GM23338 (cell line): Measurements from ENCODE around the gene SLC9A1. TPM values are rescaled to one million over a fixed set of nuclear protein-coding genes. Genes with fewer than 3 reads are reported as not detected.

Source experiments
- ATAC-seq: fragments of 200-7000 bp; cut with Tn5 transposase; 3 replicates; pipeline ENCODE4 v1.9.1; 2020
- DNase-seq: peaks from one replicate; pipeline ENCODE4 v3.0.0-alpha.2; 2015; ENCODE audit warnings: low spot score
- H2AFZ ChIP-seq: fragments of 200-600 bp; sonication (generic); 2 replicates; pipeline ENCODE4 v1.8.0; 2016; ENCODE audit warnings: antibody characterized with exemption, mild to moderate bottlenecking, moderate library complexity
- H3F3A ChIP-seq: fragments of 200-600 bp; sonication (generic); replicated peaks from 2 replicates; pipeline ENCODE4 v1.8.0; 2017; ENCODE audit warnings: antibody characterized with exemption, mixed run types, low read depth
- H3K27ac ChIP-seq: fragments of 200-600 bp; sonication (generic); 2 replicates; pipeline ENCODE4 v1.6.1; 2016; ENCODE audit warnings: low read depth
- H3K27me3 ChIP-seq: fragments of 200-600 bp; sonication (generic); 2 replicates; pipeline ENCODE4 v1.8.0; 2016; ENCODE audit warnings: mild to moderate bottlenecking, mixed run types, moderate library complexity; ENCODE audit not compliant: insufficient read depth
- H3K36me3 ChIP-seq: fragments of 200-600 bp; sonication (generic); 2 replicates; pipeline ENCODE4 v1.8.0; 2016; ENCODE audit warnings: mild to moderate bottlenecking; ENCODE audit not compliant: insufficient read depth
- H3K4me1 ChIP-seq: fragments of 200-600 bp; sonication (generic); 2 replicates; pipeline ENCODE4 v1.8.0; 2016; ENCODE audit warnings: mild to moderate bottlenecking, moderate library complexity; ENCODE audit not compliant: insufficient read depth
- H3K4me2 ChIP-seq: fragments of 200-600 bp; sonication (generic); 2 replicates; pipeline ENCODE4 v1.7.1; 2017; ENCODE audit warnings: mixed run types
- H3K4me3 ChIP-seq: fragments of 200-600 bp; sonication (generic); 2 replicates; pipeline ENCODE4 v1.6.1; 2016; ENCODE audit warnings: mixed run types
- H3K79me2 ChIP-seq: fragments of 200-600 bp; sonication (generic); replicated peaks from 2 replicates; pipeline ENCODE4 v1.8.0; 2017; ENCODE audit warnings: mild to moderate bottlenecking; ENCODE audit not compliant: insufficient read depth
- H3K9me2 ChIP-seq: fragments of 200-600 bp; sonication (generic); 2 replicates; pipeline ENCODE4 v1.8.0; 2017; ENCODE audit not compliant: insufficient read depth
- H4K20me1 ChIP-seq: fragments of 200-600 bp; sonication (generic); replicated peaks from 2 replicates; pipeline ENCODE4 v1.8.0; 2017; ENCODE audit warnings: mild to moderate bottlenecking; ENCODE audit not compliant: insufficient read depth
- H3K27ac Mint-ChIP-seq: 2 replicates; pipeline ENCODE4 v1.8.0; 2020; ENCODE audit warnings: inconsistent platforms, mild to moderate bottlenecking, moderate library complexity, mixed read lengths
- H3K27me3 Mint-ChIP-seq: 3 replicates; pipeline ENCODE4 v1.8.0; 2022; ENCODE audit warnings: low read depth, mild to moderate bottlenecking, moderate library complexity, mixed read lengths, inconsistent platforms; ENCODE audit not compliant: insufficient read depth, poor library complexity
- H3K36me3 Mint-ChIP-seq: 3 replicates; pipeline ENCODE4 v1.8.0; 2021; ENCODE audit warnings: low read depth, mild to moderate bottlenecking, inconsistent platforms, moderate library complexity, mixed read lengths
- H3K4me1 Mint-ChIP-seq: 3 replicates; pipeline ENCODE4 v1.8.0; 2020; ENCODE audit warnings: mild to moderate bottlenecking, inconsistent platforms, mixed read lengths
- H3K4me3 Mint-ChIP-seq: 3 replicates; pipeline ENCODE4 v1.8.0; 2021; ENCODE audit warnings: moderate library complexity, mild to moderate bottlenecking, inconsistent platforms, mixed read lengths
- H3K9me3 Mint-ChIP-seq: 3 replicates; pipeline ENCODE4 v1.8.0; 2020; ENCODE audit warnings: moderate library complexity, mild to moderate bottlenecking, inconsistent platforms, mixed read lengths
- CREB1 ChIP-seq: fragments of 250-450 bp; sonication (Bioruptor Pico); IDR thresholded peaks from 2 replicates; pipeline ENCODE4 v1.5.0; 2020; ENCODE audit warnings: low read depth, mild to moderate bottlenecking, moderate library complexity
- CTCF ChIP-seq, 2 experiments: fragments of 200-600 bp in 1 of 2; sonication (generic) in 1 of 2; conservative IDR thresholded peaks; 2 replicates each; pipeline versions ENCODE4 v1.5.1 to v1.6.1; 2016 to 2017; ENCODE audit warnings: antibody characterized with exemption in 2 of 2, low read depth in 2 of 2, mild to moderate bottlenecking in 2 of 2, moderate library complexity in 1 of 2
- ETS1 ChIP-seq: IDR thresholded peaks from 2 replicates; pipeline ENCODE4 v1.6.1; 2016; ENCODE audit warnings: antibody characterized with exemption
- EZH2 ChIP-seq: fragments of 200-600 bp; sonication (generic); IDR thresholded peaks from one replicate; pipeline ENCODE4 v1.8.0; 2017; ENCODE audit warnings: antibody characterized with exemption, mild to moderate bottlenecking, low read depth; ENCODE audit not compliant: unreplicated experiment
- EZH2phosphoT487 ChIP-seq: fragments of 200-600 bp; sonication (generic); IDR thresholded peaks from one replicate; pipeline ENCODE4 v1.8.1; 2018; ENCODE audit warnings: antibody characterized with exemption; ENCODE audit not compliant: unreplicated experiment
- JUNB ChIP-seq: IDR thresholded peaks from one replicate; pipeline ENCODE4 v1.6.1; 2016; ENCODE audit warnings: antibody characterized with exemption; ENCODE audit not compliant: unreplicated experiment
- NANOG ChIP-seq: IDR thresholded peaks from 2 replicates; pipeline ENCODE4 v1.6.1; 2016; ENCODE audit warnings: antibody characterized with exemption, borderline replicate concordance
- POLR2AphosphoS5 ChIP-seq: IDR thresholded peaks from 2 replicates; pipeline ENCODE4 v1.6.1; 2016; ENCODE audit warnings: antibody characterized with exemption, low read depth
- REST ChIP-seq: IDR thresholded peaks from one replicate; pipeline ENCODE4 v1.6.1; 2018; ENCODE audit warnings: antibody characterized with exemption; ENCODE audit not compliant: unreplicated experiment
- STAT1 ChIP-seq: IDR thresholded peaks from one replicate; pipeline ENCODE4 v1.6.1; 2016; ENCODE audit warnings: antibody characterized with exemption; ENCODE audit not compliant: unreplicated experiment
- ZNF114 ChIP-seq: fragments of 250-450 bp; sonication (Bioruptor Pico); IDR thresholded peaks from 2 replicates; pipeline ENCODE4 v1.5.0; 2020; ENCODE audit warnings: mild to moderate bottlenecking, moderate library complexity
- ZNF331 ChIP-seq: fragments of 250-450 bp; sonication (Bioruptor Pico); IDR thresholded peaks from 2 replicates; pipeline ENCODE4 v1.5.0; 2020; ENCODE audit warnings: low read depth, mild to moderate bottlenecking, moderate library complexity
- polyA plus RNA-seq: library from polyadenylated mRNA; unstranded; fragments of >200 nt; fragmentation: Nextera tagmentation; extraction: Ambion mirVana; gene quantifications from 2 replicates; pipeline ENCODE4 v1.2.1, GENCODE V29; 2016
- total RNA-seq: library from RNA; depleted of rRNA; stranded (reverse); fragments of >200 nt; shearing (Covaris generic); gene quantifications from 2 replicates; pipeline ENCODE4 v1.2.3, GENCODE V29; 2014

Gene SLC9A1
- total and polyA plus RNA-seq, 2 experiments from 2014 or later = 10.4 to 22.3 TPM

GRCh38 chr1:27132624-27133023, 22.3 kb downstream of the SLC9A1 start (continued):
- TF ChIP-seq ETS1 = no peak
- no peak for TF ChIP-seq ZNF114 (CRISPR knock-in tag)

GRCh38 chr1:27132147-27132546, 22.8 kb downstream of the SLC9A1 start:
- H3K4me1 ChIP-seq = peaks cover 9% of the 10 kb centered on the region
- no peak overlapping the region for H3K4me3 Mint-ChIP-seq
- H3K4me1 Mint-ChIP-seq = peaks cover 13% of the 10 kb centered on the region
- no peaks in the 10 kb centered on the region for H3K36me3 Mint-ChIP-seq
- peaks cover under 1% of the 10 kb centered on the region; the same call in 1 of the 2 replicates for H3F3A ChIP-seq
- no peak overlapping the region for H3K4me3 ChIP-seq
- 0 out of 2 replicates have a peak, but pooled peaks cover 5% of the 10 kb centered on the region for H3K36me3 ChIP-seq
- no peaks in the 10 kb centered on the region; the same call in 2 of the 3 replicates for H3K9me3 Mint-ChIP-seq
- no peak overlapping the region for H3K27ac Mint-ChIP-seq
- H2AFZ ChIP-seq = no peak overlapping the region
- no peak overlapping the region for H3K4me2 ChIP-seq
- H4K20me1 ChIP-seq = no peaks in the 10 kb centered on the region; the same call in 1 of the 2 replicates
- no peak for DNase-seq
- peaks cover 3% of the 10 kb centered on the region for H3K27me3 Mint-ChIP-seq
- no peaks in the 10 kb centered on the region for H3K79me2 ChIP-seq
- no peak for ATAC-seq
- H3K27me3 ChIP-seq = no peaks in the 10 kb centered on the region
- H3K9me2 ChIP-seq = no peaks in the 10 kb centered on the region
- no peak overlapping the region for H3K27ac ChIP-seq
- no peak for TF ChIP-seq JUNB
- no peak for TF ChIP-seq CTCF (conservative IDR thresholded peaks at IDR 0.05; ENCODE audit: low read depth in 2 of 2)
- no peak for TF ChIP-seq ZNF114 (CRISPR knock-in tag)
- TF ChIP-seq POLR2AphosphoS5 = no peak
- no peak for TF ChIP-seq REST
- TF ChIP-seq EZH2phosphoT487 = no peak
- TF ChIP-seq ZNF331 (CRISPR knock-in tag) = no peak
- TF ChIP-seq ETS1 = no peak
- no peak for TF ChIP-seq NANOG
- TF ChIP-seq EZH2 = no peak
- TF ChIP-seq STAT1 = no peak
- no peak for TF ChIP-seq CREB1 (CRISPR knock-in tag)
